Activated naive CD8-positive, alpha-beta T cell treated with anti-CD3 and anti-CD28 coated beads, Interleukin-2, amount 50 U/mL, for 24 hours (primary cell): ENCODE data around the gene CCNYL1.
"Not testable (repeated sequence)": the region's sequence is repeated elsewhere in the genome, so short reads cannot be mapped to it uniquely, and the experiment has no call there.

Experiments
- ATAC-seq: fragments of 150-1000 bp; cut with Tn5 transposase; one replicate; pipeline ENCODE4 v1.10.0; 2021
- DNase-seq: peaks from one replicate; pipeline ENCODE4 v3.0.0; 2021
- H3K27ac Mint-ChIP-seq: one replicate; pipeline ENCODE4 v1.8.0; 2021; ENCODE audit warnings: mild to moderate bottlenecking, mixed read lengths
- H3K27me3 Mint-ChIP-seq: one replicate; pipeline ENCODE4 v1.8.0; 2021; ENCODE audit warnings: mixed read lengths
- H3K36me3 Mint-ChIP-seq: one replicate; pipeline ENCODE4 v1.8.0; 2021; ENCODE audit warnings: low read depth, mixed read lengths
- H3K4me1 Mint-ChIP-seq: one replicate; pipeline ENCODE4 v1.8.0; 2021; ENCODE audit warnings: mixed read lengths
- H3K4me3 Mint-ChIP-seq: one replicate; pipeline ENCODE4 v1.8.0; 2021; ENCODE audit warnings: mild to moderate bottlenecking, moderate library complexity, mixed read lengths
- H3K9me3 Mint-ChIP-seq: one replicate; pipeline ENCODE4 v1.8.0; 2021; ENCODE audit warnings: mixed read lengths

CCNYL1 gene

GRCh38 chr2:207719008-207719407 lies 7.6 kb downstream of the CCNYL1 start:
- DNase-seq (no peak), ATAC-seq (no peak)
- H3K9me3 Mint-ChIP-seq = no peaks in the 10 kb centered on the region
- peaks cover 32% of the 10 kb centered on the region for H3K4me1 Mint-ChIP-seq
- no peak overlapping the region for H3K27ac Mint-ChIP-seq
- no peaks in the 10 kb centered on the region for H3K27me3 Mint-ChIP-seq
- H3K4me3 Mint-ChIP-seq = no peak overlapping the region
- H3K36me3 Mint-ChIP-seq = peaks cover 4% of the 10 kb centered on the region

- DNase-seq, H3K4me3 Mint-ChIP-seq, H3K27ac Mint-ChIP-seq, H3K9me3 Mint-ChIP-seq, ATAC-seq, H3K27me3 Mint-ChIP-seq, H3K36me3 Mint-ChIP-seq: not testable (repeated sequence)
- H3K4me1 Mint-ChIP-seq = peaks cover 32% of the 10 kb centered on the region
These were observed 8.2 kb downstream of the CCNYL1 start for GRCh38 chr2:207719655-207720054.

DNA sequence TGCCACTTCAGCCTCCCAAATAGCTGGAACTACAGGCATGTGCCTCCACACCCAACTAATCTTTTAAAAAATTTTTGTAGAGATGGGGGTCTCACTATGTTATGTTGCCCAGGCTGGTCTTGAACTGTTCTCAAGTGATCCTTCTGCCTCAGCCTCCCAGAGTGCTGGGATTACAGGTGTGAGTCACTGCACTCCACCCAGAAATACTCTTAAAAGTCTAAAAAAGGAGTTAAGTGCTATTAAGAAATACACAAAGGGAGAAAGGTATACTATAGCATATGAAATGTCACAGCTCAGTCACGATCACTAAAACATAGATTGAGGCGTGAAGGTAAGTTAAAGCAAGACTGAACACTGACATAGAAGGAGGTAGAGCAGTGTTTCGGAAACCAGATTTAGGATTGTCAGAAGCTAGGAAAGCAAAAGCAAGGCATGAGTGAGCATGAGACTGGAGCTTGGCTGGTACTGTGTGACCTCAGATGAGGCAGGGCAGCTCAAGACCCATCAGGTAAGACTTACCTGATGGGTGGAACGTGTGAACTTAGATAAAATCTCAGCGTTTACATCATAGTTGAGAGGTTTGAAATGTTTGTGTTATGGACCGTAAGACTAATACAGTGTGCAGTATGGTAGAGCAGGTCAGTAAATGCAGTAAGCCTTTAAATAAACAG lies 9.2 kb downstream of the CCNYL1 start:
- Mint-ChIP-seq H3K4me3 (no peak overlapping the region), H3K9me3 (no peaks in the 10 kb centered on the region), H3K27ac (no peak overlapping the region), H3K27me3 (no peaks in the 10 kb centered on the region), H3K4me1 (peaks cover 36% of the 10 kb centered on the region), H3K36me3 (peaks cover 4% of the 10 kb centered on the region)
- ATAC-seq = no peak
- DNase-seq = no peak

- Mint-ChIP-seq H3K4me3 (peak overlapping the region; percentile 15), H3K27me3 (no peaks in the 10 kb centered on the region), H3K36me3 (no peaks in the 10 kb centered on the region), H3K9me3 (no peaks in the 10 kb centered on the region), H3K4me1 (peaks cover 51% of the 10 kb centered on the region), H3K27ac (peak overlapping the region; percentile 77)
- ATAC-seq = no peak
- no peak for DNase-seq
These were observed 11.5 kb downstream of the CCNYL1 start for GRCh38 chr2:207722773-207723424.

DNA sequence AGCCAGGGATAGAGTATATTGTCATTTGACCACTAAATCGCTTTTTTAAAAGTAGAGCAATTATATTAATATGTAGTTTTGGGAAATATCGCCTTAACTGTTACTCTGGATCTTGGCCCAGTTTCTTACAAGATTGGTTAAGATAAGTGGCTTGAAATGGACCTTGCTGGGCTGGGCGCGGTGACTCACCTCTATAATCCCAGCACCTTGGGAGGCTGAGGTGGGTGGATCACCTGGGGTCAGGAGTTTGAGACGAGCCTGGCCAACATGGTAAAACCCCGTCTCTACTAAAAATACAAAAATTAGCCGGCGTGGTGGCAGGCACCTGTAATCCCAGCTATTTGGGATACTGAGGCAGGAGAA lies 12.0 kb downstream of the CCNYL1 start:
- DNase-seq, H3K4me3 Mint-ChIP-seq, ATAC-seq, H3K27me3 Mint-ChIP-seq, H3K36me3 Mint-ChIP-seq, H3K9me3 Mint-ChIP-seq: not testable (repeated sequence)
- Mint-ChIP-seq H3K27ac (peak overlapping the region; percentile 77), H3K4me1 (peaks cover 51% of the 10 kb centered on the region)

DNA sequence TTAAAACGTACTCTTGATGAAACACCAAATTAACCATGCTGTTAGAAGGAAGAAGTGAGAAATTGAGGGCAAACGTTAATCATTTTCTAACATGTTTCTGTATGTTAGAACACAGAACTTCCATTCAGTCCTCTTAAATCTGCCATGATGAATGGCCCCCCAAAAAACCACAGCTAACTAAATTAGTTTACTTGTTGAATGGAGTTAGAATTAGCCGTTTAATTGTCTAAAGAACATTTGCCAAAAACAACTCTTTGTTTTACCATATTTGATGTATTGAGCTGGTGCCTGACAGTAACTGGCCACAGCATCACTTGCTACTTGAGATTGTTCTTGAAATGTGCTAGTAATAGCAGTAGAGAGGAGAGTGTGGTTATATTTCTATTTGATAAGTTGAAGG lies 12.7 kb downstream of the CCNYL1 start:
- no peaks in the 10 kb centered on the region for H3K27me3 Mint-ChIP-seq
- no peak for DNase-seq
- no peak for ATAC-seq
- H3K4me1 Mint-ChIP-seq = peaks cover 51% of the 10 kb centered on the region
- no peaks in the 10 kb centered on the region for H3K36me3 Mint-ChIP-seq
- no peaks in the 10 kb centered on the region for H3K9me3 Mint-ChIP-seq
- H3K27ac Mint-ChIP-seq = no peak overlapping the region
- no peak overlapping the region for H3K4me3 Mint-ChIP-seq

- no peak for DNase-seq
- ATAC-seq = no peak
- Mint-ChIP-seq H3K9me3 (no peaks in the 10 kb centered on the region), H3K27ac (no peak overlapping the region), H3K36me3 (peaks cover 6% of the 10 kb centered on the region), H3K4me1 (peaks cover 47% of the 10 kb centered on the region), H3K27me3 (no peaks in the 10 kb centered on the region), H3K4me3 (no peak overlapping the region)
These were observed 14.6 kb downstream of the CCNYL1 start for GRCh38 chr2:207725873-207726578.

GRCh38 chr2:207727261-207727660 lies 15.8 kb downstream of the CCNYL1 start:
- H3K4me1 Mint-ChIP-seq = peaks cover 42% of the 10 kb centered on the region
- no peaks in the 10 kb centered on the region for H3K9me3 Mint-ChIP-seq
- H3K4me3 Mint-ChIP-seq = no peak overlapping the region
- DNase-seq = no peak
- no peaks in the 10 kb centered on the region for H3K27me3 Mint-ChIP-seq
- H3K27ac Mint-ChIP-seq = no peak overlapping the region
- H3K36me3 Mint-ChIP-seq = peaks cover 6% of the 10 kb centered on the region
- ATAC-seq = no peak

DNA sequence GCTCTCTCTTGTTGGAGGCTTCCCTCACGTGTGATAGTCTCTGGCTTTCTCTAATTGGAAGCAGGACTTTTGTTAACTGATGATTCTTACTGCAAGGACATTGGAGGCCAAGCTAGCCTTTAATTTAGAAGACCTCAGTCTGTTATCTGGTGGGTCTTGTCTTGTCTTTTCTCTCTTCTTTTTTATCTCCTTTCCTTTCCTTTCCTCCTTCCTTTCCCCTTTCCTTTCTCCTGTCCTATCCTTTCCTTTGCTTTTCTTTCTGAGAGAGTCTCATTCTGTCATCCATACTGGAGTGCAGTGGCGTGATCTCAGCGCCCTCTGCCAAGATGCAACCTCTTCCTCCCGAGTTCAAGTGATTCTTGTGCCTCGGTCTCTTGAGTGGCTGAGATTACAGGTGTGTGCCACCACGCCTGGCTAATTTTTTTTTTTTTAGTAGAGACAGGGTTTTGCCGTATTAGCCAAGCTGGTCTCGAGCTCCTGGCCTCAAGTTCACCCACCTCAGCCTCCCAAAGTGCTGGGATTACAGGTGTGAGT lies 18.1 kb downstream of the CCNYL1 start:
- Mint-ChIP-seq H3K27ac (no peak overlapping the region), H3K4me1 (peaks cover 22% of the 10 kb centered on the region), H3K36me3 (peaks cover 11% of the 10 kb centered on the region)

GRCh38 chr2:207731138-207731537 lies 19.7 kb downstream of the CCNYL1 start:
- Mint-ChIP-seq H3K27ac (no peak overlapping the region), H3K9me3 (no peaks in the 10 kb centered on the region), H3K4me1 (peaks cover 14% of the 10 kb centered on the region), H3K36me3 (peaks cover 11% of the 10 kb centered on the region), H3K27me3 (no peaks in the 10 kb centered on the region), H3K4me3 (no peak overlapping the region)
- no peak for ATAC-seq
- no peak for DNase-seq

More for the DNA sequence above, 18.1 kb downstream of the CCNYL1 start:
- ATAC-seq (no peak), DNase-seq (no peak)
- no peak overlapping the region for H3K4me3 Mint-ChIP-seq
- H3K9me3 Mint-ChIP-seq = no peaks in the 10 kb centered on the region
- no peaks in the 10 kb centered on the region for H3K27me3 Mint-ChIP-seq

GRCh38 chr2:207733597-207734240 lies 22.3 kb downstream of the CCNYL1 start:
- H3K27ac Mint-ChIP-seq = no peak overlapping the region
- no peaks in the 10 kb centered on the region for H3K27me3 Mint-ChIP-seq
- no peaks in the 10 kb centered on the region for H3K9me3 Mint-ChIP-seq
- H3K4me3 Mint-ChIP-seq = no peak overlapping the region
- DNase-seq (no peak), ATAC-seq (no peak)
- peaks cover 11% of the 10 kb centered on the region for H3K36me3 Mint-ChIP-seq
- no peaks in the 10 kb centered on the region for H3K4me1 Mint-ChIP-seq

GRCh38 chr2:207734264-207734635 lies 22.8 kb downstream of the CCNYL1 start:
- DNase-seq = no peak
- no peak overlapping the region for H3K4me3 Mint-ChIP-seq
- no peaks in the 10 kb centered on the region for H3K4me1 Mint-ChIP-seq
- H3K9me3 Mint-ChIP-seq = no peaks in the 10 kb centered on the region
- no peak overlapping the region for H3K27ac Mint-ChIP-seq
- ATAC-seq = no peak
- H3K27me3 Mint-ChIP-seq = no peaks in the 10 kb centered on the region
- H3K36me3 Mint-ChIP-seq = peaks cover 11% of the 10 kb centered on the region

GRCh38 chr2:207734636-207735512 lies 23.4 kb downstream of the CCNYL1 start:
- H3K4me1 Mint-ChIP-seq = no peaks in the 10 kb centered on the region
- peaks cover 7% of the 10 kb centered on the region for H3K36me3 Mint-ChIP-seq
- ATAC-seq (no peak), DNase-seq (no peak)
- no peak overlapping the region for H3K27ac Mint-ChIP-seq
- no peak overlapping the region for H3K4me3 Mint-ChIP-seq
- no peaks in the 10 kb centered on the region for H3K27me3 Mint-ChIP-seq
- H3K9me3 Mint-ChIP-seq = no peaks in the 10 kb centered on the region

GRCh38 chr2:207735513-207735859 lies 24.0 kb downstream of the CCNYL1 start:
- not testable (repeated sequence) for DNase-seq, H3K27me3 Mint-ChIP-seq, ATAC-seq

More at GRCh38 chr2:207735513-207735859, 24.0 kb downstream of the CCNYL1 start:
- H3K4me3 Mint-ChIP-seq, H3K36me3 Mint-ChIP-seq, H3K27ac Mint-ChIP-seq, H3K9me3 Mint-ChIP-seq, H3K4me1 Mint-ChIP-seq: not testable (repeated sequence)
